ENCODE results near the gene C19orf25.
"Not testable (repeated sequence)": the region's sequence is repeated elsewhere in the genome, so short reads cannot be mapped to it uniquely, and the experiment has no call there.

C19orf25 gene

GRCh38 chr19:1495051-1495798, 16.2 kb upstream of the C19orf25 start:
- DNase-seq: no peak

DNA sequence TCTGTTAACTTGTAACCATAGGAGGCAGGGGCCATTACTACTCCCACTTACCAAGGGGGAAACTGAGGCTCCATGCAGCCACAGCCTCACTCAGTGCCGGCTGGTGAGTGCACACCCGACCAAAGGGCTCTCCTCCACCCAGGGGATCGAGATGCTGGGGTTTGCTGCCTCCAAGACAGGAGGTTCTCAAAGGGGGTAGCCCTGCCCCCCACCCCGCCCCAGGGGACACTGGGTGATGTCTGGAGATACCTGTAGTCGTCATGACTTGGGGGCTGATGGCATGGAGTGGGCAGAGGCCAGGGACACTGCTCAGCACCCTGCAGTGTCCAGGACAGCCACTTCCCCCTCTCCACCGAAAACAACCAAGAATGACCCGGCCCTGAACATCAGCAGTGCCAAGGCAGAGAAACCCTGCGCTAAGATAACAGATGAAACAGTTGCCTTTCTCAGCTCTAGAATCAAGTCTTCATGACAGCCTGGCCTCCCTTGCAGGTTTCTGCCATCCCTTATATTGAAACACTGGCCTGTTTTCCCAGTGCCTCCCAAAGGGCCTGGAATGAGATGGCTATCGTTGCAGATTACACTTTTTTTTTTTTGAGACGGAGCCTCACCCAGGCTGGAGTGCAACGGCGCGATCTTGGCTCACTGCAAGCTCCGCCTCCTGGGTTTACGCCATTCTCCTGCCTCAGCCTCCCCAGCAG, 15.2 kb upstream of the C19orf25 start:
- DNase-seq: no peak

DNA sequence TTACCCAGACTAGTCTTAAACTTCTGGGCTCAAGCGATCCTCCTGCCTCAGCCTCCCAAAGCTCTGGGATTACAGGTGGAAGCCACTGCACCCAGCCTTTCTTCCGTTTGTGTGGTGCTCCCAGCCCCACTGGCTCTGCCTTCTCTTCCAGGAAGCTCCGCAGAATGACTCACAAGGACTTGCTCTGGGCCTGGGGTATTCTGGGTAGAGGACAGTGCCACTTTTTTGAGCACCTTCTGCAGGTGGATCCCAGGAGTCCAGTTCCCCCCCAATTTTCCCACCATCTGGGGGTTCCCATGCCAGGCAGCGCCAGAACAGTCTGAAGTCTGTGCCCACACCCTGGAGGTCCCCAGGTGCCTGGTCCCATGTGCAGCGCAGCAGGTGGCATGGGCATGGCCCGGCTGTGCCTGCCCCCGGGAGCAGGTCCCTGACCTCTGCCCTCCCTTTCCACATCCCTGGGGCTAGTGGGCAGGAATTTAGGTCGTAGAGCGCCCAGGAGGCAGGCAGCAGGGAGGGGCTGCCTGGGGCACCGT, 13.5 kb upstream of the C19orf25 start:
- DNase-seq: no peak

DNA sequence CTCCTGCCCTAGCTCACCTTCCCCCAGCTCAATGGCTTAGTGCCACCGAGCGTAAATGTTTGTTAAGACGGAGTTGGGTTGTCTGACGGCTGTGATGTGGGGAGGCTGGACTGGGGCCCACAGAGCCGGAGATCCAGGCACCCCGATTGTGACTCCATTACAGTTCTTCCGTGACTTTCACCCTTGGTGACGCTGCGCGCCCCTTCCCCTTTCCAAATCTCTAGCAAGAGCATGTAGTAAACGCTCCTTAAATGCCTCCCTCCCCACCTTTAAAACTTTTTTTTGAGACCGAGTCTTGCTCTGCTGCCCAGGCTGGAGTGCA, 12.8 kb upstream of the C19orf25 start:
- DNase-seq: no peak

- no peak for DNase-seq
Measured at GRCh38 chr19:1491114-1491848, 12.3 kb upstream of the C19orf25 start, which contains the start of gene REEP6. TSS of gene REEP6 (plus strand) at chr19:1491181. CDS start at chr19:1491270, 89 bp downstream.

- DNase-seq: peak; percentile 98
Measured at GRCh38 chr19:1490311-1491113, 11.5 kb upstream of the C19orf25 start, which contains the start of gene PCSK4. TSS of gene PCSK4 (minus strand) at chr19:1490350. CDS start at chr19:1490346, 4 bp downstream.

DNA sequence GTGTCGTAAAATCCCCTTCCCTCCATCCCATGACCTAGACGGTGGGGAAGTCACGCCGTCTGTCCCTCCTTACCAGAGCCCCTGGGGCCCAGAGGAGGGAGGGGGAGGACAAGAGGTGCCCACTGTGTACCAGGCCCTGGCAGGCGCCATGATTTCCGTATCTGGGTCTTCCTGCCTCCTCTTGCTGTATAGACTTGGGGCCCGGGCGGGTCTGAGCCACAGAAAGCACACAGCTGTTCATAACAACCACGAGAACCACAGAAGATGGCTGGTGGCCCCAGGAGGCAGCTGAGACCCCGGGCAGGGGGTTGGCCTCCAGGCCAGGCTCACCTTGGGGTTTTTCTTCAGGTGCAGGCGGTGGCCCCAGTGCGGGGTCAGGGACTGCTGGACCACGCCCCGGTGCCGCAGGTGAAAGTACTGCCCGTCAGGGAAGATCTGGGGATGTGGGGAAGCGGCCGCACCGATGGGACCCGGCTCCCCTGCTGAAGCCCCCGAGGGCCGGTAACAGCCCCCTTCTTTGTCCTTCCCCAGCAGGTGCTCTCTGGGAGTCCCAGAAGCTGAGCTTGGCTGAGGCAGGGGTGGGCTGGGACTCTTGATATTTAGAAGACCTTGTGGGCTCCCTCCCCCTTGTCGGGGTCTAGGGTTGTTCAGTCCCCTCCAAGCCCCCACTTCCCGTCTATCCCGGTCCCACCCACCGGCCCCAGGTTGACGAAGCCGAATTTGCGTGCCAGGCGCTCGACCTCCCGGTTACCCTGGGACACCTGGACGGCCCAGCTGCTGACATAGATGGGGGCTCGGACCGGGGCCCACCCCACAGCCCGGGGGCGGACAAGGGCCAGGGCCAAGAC, 10.7 kb upstream of the C19orf25 start:
- no peak for DNase-seq

GRCh38 chr19:1488282-1488601, 9.2 kb upstream of the C19orf25 start:
- no peak for DNase-seq

GRCh38 chr19:1487576-1488281, 8.7 kb upstream of the C19orf25 start:
- no peak for DNase-seq

DNA sequence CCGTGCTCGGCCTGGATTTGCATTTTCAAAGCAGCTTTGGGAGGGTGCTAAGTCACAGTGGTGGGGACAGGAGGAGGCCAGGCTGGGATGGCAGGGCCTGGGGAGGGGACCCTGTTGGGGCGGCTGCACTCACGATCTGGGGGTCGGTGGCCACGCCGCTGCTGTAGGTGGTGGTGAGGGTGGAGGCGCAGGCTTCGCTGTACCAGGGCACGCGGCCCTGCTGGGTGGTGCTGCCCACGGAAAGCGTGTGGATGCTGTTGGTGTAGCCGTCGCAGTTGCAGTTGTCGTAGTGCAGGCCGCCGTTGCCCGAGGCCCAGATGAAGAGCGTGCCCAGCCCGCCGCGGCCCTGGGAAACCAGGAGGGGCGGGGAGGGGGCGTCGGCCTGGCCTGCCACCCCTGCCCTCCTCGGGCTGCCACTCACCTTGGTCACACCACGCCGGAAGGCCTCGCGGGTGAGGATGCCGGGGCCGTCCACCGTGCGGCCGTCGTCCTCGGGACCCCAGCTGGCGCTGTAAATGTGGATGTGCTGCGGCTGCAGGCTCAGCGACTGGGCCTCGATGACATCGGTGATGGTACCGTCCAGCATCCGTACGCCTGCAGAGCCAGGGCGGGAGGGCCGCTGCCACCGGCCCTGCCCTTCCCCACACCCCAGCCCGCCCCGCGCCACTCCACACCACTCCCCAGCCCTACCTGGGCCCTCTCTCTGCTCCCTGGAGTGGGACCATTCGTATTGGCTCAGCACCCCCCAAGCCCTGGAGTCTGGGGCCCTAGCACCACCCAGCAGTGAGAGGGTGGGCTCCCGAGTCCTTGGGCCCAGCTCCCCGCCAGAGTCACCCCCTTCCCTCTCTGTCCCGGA, 7.9 kb upstream of the C19orf25 start:
- no peak for DNase-seq

DNA sequence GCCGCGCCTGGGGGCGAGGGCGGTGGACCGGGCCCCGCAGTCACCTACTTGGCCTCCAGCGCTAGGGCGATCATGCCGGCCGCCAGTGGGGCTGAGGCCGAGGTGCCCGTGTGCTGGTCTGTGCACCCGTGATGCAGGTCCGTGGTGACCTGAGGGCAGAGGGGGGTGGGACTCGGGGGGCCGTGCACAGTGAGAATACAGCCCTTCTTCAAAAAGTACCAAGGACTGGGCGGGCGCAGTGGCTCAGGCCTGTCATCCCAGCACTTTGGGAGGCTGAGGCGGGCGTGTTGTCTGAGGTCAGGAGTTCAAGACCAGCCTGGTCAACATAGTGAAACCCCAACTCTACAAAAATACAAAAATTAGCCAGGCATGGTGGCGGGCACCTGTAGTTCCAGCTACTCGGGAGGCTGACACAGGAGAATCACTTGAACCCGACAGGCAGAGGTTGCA, 5.0 kb upstream of the C19orf25 start:
- DNase-seq: no peak

GRCh38 chr19:1483131-1483978, 4.3 kb upstream of the C19orf25 start:
- DNase-seq: no peak

GRCh38 chr19:1482361-1483130, 3.5 kb upstream of the C19orf25 start:
- no peak for DNase-seq

- DNase-seq: no peak
Measured at GRCh38 chr19:1481893-1482360, 2.9 kb upstream of the C19orf25 start.

DNA sequence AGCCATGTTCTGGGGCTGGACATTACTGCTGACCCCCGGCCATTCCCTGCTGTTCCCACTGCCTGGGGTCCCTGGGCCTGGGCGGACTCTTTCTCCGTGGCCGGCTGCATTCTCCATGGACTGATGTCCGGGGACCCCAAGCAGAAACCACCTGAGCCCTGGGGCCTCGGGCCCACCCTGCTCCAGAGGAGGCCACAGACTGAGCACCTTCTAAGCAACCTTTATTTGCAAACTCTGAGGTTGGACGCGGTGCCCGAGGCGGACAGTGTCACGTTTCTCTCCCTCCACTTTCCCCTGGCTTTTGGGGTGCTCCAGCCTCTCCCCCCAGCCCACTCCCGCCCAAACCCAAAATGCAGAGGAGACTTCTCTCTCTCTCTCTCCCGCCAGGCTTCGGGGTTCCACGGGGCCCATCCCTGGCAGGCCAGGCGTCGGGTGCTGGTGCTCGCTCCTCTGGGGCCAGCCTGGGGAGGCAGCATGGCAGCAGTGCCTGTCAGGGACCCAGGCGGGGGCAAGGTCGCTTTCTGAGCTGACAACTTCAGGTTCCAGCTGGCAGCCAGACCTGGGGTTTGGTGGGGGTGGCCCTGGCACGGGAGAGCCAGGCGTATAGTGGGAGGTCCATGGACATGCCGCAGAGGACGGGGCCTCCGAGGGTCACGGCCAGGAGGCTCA, 2.3 kb upstream of the C19orf25 start:
- no peak for DNase-seq

DNA sequence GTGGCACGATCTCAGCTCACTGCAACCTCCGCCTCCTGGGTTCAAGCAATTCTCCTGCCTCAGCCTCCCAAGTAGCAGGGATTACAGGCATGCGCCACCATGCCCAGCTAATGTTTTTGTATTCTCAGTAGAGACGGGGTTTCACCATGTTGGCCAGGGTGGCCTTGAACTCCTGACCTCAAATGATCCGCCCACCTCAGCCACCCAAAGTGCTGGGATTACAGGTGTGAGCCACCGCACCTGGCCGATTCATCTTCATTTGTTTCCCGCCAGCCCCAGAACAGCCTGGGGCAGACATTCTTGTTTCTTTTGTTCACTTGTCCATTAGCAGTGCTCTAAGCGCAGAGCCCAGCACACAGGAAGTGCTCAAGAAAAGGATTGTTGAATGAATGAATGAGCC, 2.0 kb downstream of the C19orf25 start:
- not testable (repeated sequence) for DNase-seq

DNA sequence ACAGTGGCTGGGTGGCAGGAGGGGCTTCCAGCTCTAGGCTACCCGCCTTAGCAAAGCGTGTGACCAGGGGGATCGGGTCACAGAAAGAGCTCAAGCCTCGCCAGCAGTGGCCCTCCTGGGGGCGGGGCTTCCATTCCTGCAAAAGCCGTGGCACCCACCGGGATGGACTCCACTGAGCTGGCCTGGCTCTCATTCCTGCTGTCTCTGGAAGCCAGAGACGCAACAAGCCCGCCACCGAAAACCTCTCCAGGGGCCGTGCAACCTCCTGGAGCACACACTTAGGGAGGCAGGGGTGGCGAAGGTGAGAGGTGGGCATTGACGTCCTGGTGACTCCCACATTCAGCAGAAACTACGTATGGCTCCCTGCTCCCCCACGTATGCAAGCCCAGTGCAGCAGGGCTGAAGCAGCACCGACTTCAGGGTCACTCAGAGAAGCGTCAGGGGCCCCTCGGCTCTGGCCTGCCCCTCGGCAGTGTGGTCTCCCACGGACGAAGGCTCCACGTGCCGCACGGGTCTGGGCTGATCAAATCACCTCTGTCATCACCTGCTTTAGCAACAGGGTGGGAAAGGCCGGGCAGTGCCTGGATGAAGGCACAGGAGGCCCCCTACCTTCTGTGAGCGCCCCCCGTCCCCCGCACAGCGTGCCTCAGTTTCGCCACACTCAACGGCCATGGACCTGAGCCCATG, 3.1 kb downstream of the C19orf25 start:
- DNase-seq: no peak

Measured in activated CD4-positive, alpha-beta T cell treated with anti-CD3 and anti-CD28 coated beads, Interleukin-2, amount 50 U/mL, for 48 hours (primary cell).